ENCODE measurements around the gene TMEFF2.

TMEFF2 gene

DNA sequence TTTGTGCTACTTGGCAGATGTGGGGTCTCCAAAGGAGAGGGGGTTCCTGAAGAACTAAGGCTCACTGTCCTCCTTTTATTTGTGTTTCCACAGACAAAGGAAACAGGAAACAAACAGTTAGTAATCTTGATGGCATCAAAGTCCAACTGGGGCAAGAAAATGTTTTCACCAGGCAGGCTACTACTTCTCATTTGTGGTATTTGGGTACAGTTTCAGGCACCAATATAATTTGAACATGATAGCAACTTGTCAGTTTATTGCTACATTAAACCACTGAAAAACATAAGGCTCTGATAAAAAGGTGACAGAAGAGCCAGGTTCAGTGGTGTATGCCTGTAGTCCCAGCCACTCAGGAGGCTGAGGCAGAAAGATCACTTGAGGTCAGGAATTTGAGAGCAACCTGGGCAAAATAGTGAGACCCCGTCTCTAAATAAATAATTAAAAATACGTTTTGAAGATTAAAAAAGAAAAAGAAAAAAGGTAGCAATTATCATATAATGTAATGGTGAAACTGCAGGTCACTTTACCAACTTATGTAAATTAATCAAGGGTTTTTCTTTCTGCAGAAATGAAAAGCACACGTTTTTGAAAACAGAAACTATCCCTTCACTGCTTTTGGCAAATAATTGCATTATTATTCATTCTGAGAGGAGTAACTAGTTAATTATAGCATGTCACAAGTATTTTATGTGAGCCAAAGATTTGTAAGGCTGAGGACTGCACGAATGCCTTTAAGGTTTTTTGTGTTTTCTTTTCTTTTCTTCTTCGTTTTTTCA, 190.4 kb downstream of the TMEFF2 start:
- no CpG with 5 or more reads among the region's 5 CpGs for WGBS (ENCODE audit: insufficient coverage, insufficient read length)
- H3K9me3 ChIP-seq (ENCODE audit: control insufficient read depth, insufficient read depth, low read length): no peaks in the 10 kb centered on the region
- H3K36me3 ChIP-seq (ENCODE audit: control insufficient read depth, insufficient read depth, low read length): no peaks in the 10 kb centered on the region
- DNase-seq (ENCODE audit: low read depth, low spot score): no peak
- H3K27me3 ChIP-seq (ENCODE audit: control insufficient read depth, insufficient read depth, low read length): no peaks in the 10 kb centered on the region
- no peaks in the 10 kb centered on the region; the same call in 1 of the 2 replicates for H3K4me1 ChIP-seq (ENCODE audit: control insufficient read depth, insufficient read depth, low read length)
- H3K27ac ChIP-seq (ENCODE audit: low read length): no peak overlapping the region
- H3K4me3 ChIP-seq (ENCODE audit: low read length): no peak overlapping the region

DNA sequence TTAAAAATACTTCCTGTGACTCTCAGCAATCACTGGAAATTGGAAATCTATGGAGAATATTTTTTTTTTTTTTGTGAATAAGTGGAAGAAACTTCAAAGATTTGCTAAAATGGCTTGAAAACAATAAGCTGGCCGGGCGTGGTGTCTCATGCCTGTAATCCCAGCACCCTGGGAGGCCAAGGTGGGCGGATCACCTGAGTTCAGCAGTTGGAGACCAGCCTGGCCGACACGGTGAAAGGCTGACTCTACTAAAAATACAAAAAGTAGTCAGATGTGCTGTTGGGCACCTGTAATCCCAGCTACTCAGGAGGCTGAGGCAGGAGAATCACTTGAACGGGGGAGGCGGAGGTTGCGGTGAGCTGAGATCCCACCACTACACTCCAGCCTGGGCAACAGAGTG, 192.3 kb downstream of the TMEFF2 start:
- no peak overlapping the region for H3K27ac ChIP-seq (ENCODE audit: low read length)
- no peak for DNase-seq (ENCODE audit: low read depth, low spot score)
- no peaks in the 10 kb centered on the region for H3K36me3 ChIP-seq (ENCODE audit: control insufficient read depth, insufficient read depth, low read length)
- no peaks in the 10 kb centered on the region for H3K27me3 ChIP-seq (ENCODE audit: control insufficient read depth, insufficient read depth, low read length)
- no peaks in the 10 kb centered on the region for H3K9me3 ChIP-seq (ENCODE audit: control insufficient read depth, insufficient read depth, low read length)
- H3K4me3 ChIP-seq (ENCODE audit: low read length): no peak overlapping the region
- no CpG with 5 or more reads among the region's 8 CpGs for WGBS (ENCODE audit: insufficient coverage, insufficient read length)
- no peaks in the 10 kb centered on the region; the same call in 1 of the 2 replicates for H3K4me1 ChIP-seq (ENCODE audit: control insufficient read depth, insufficient read depth, low read length)

DNA sequence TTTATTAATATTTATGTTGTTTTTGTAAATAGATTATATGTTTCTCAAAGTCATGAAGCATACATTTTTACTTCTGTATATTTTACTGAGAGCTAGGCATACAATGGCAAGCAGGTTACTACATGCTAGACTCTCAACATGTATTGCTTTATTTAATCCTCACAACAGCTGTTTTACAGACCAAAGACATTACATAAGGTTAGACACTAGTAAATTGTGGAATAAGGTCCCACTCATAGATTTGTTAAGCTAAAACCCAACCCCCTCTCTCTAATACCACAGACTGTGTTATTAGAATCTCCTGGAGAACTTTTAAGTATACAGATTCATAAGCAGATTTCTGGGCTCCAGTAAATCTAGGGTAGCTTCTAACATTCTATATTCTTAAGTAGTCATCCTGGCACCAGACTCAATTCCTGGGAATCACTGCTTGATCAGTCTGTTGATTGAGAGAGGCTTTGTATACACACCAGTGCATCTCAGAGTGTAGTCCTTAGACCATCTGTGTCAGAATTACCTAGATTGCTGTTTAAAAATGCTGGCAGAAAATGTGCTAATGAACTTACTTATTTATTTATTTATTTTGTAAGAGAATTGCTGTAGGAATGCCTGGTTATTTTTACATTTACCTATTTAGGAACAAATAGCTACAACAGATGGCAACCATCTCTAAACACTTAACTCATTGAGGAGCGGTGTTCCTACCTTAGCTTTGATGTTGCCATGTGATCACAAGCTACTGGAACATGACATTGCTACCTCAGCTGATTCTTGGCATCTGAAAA, 194.3 kb downstream of the TMEFF2 start:
- H3K4me3 ChIP-seq (ENCODE audit: low read length): no peak overlapping the region
- no peak for DNase-seq (ENCODE audit: low read depth, low spot score)
- WGBS (ENCODE audit: insufficient coverage, insufficient read length): no CpG with 5 or more reads among the region's 1 CpG
- no peaks in the 10 kb centered on the region; the same call in 1 of the 2 replicates for H3K4me1 ChIP-seq (ENCODE audit: control insufficient read depth, insufficient read depth, low read length)
- H3K27me3 ChIP-seq (ENCODE audit: control insufficient read depth, insufficient read depth, low read length): no peaks in the 10 kb centered on the region
- no peaks in the 10 kb centered on the region for H3K9me3 ChIP-seq (ENCODE audit: control insufficient read depth, insufficient read depth, low read length)
- no peak overlapping the region for H3K27ac ChIP-seq (ENCODE audit: low read length)
- no peaks in the 10 kb centered on the region for H3K36me3 ChIP-seq (ENCODE audit: control insufficient read depth, insufficient read depth, low read length)

DNA sequence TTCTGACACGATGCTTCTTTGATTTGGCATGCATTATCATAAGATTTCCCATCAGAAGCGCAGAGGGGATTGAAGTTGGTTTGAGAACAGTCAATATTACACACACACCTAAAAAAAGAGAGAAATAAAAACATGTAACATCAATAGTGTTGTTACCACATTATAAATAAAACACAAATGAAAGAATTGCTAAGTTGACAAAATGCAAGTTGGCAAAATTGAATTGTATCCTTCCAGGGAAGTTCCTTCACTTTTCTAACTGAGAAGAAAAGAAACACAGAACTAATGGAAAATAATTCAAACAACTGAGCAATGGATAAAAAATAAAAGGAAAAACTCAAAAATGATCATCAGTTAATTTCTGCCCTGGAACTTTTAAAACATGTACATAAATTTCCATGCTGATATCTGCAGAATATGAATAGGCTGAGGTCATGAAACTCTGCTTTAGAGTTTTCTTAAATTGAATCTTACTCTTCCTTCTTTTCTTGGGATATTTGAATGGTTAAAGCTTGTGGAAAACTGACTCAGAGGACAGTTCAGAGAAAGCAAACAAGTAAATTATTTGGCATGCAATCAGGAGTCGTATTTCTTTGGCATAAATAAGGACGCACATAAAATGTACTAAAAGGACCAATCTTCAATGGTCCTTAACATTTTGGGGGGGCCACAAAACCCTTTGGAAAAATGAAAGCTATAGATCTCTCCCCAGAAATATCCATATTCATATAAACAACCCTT, 195.5 kb downstream of the TMEFF2 start:
- WGBS (ENCODE audit: insufficient coverage, insufficient read length): no CpG with 5 or more reads among the region's 4 CpGs
- Histone ChIP-seq H3K4me1 (ENCODE audit: control insufficient read depth, insufficient read depth, low read length) (no peaks in the 10 kb centered on the region), H3K27me3 (ENCODE audit: control insufficient read depth, insufficient read depth, low read length) (no peaks in the 10 kb centered on the region), H3K9me3 (ENCODE audit: control insufficient read depth, insufficient read depth, low read length) (no peaks in the 10 kb centered on the region), H3K36me3 (ENCODE audit: control insufficient read depth, insufficient read depth, low read length) (no peaks in the 10 kb centered on the region), H3K27ac (ENCODE audit: low read length) (no peak overlapping the region), H3K4me3 (ENCODE audit: low read length) (no peak overlapping the region)
- no peak for DNase-seq (ENCODE audit: low read depth, low spot score)

DNA sequence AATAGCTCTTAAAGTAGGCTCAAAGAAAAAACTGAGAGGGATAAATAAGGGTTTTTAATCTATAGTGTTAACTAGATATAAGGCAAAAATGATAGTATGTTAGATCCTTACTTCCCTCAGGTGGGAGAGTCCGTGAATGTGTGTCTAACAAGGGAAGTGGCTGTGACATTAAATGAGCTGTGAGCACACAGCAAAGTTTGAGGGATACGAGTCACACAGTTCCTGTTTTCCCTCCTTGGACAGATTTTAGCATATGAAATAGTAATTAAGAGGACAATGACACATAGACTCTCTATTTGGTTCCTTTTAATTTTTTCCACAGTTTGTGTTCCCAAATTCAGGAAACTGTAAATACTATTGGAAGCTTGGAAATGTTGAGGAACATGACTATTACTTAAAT, 199.4 kb downstream of the TMEFF2 start:
- WGBS (ENCODE audit: insufficient coverage, insufficient read length): no CpG with 5 or more reads among the region's 2 CpGs
- Histone ChIP-seq H3K9me3 (ENCODE audit: control insufficient read depth, insufficient read depth, low read length) (no peaks in the 10 kb centered on the region), H3K36me3 (ENCODE audit: control insufficient read depth, insufficient read depth, low read length) (no peaks in the 10 kb centered on the region), H3K27ac (ENCODE audit: low read length) (no peak overlapping the region), H3K4me3 (ENCODE audit: low read length) (no peak overlapping the region), H3K4me1 (ENCODE audit: control insufficient read depth, insufficient read depth, low read length) (no peaks in the 10 kb centered on the region), H3K27me3 (ENCODE audit: control insufficient read depth, insufficient read depth, low read length) (no peaks in the 10 kb centered on the region)
- no peak for DNase-seq (ENCODE audit: low read depth, low spot score)

DNA sequence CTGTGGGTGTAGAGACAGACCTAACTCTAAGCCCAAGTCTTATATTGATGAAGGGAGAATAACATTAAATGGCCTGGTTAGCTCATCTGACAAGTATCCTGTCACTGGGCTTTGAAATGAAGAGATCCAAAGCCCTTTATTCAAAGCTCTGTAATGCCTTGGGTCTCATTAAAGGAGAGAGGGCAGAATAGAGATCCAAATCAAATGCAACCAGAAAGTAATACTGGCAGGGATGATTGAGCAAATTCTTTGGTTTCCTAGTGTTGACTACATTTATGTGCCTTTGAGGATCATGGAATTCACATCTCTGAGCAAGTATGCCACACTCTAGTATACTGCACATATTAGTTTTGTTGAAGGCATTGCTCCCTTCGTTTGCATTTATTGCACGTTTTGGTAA, 200.0 kb downstream of the TMEFF2 start:
- DNase-seq (ENCODE audit: low read depth, low spot score): no peak
- H3K27me3 ChIP-seq (ENCODE audit: control insufficient read depth, insufficient read depth, low read length): no peaks in the 10 kb centered on the region
- H3K4me1 ChIP-seq (ENCODE audit: control insufficient read depth, insufficient read depth, low read length): no peaks in the 10 kb centered on the region
- no peaks in the 10 kb centered on the region for H3K9me3 ChIP-seq (ENCODE audit: control insufficient read depth, insufficient read depth, low read length)
- H3K36me3 ChIP-seq (ENCODE audit: control insufficient read depth, insufficient read depth, low read length): no peaks in the 10 kb centered on the region
- no peak overlapping the region for H3K27ac ChIP-seq (ENCODE audit: low read length)
- no peak overlapping the region for H3K4me3 ChIP-seq (ENCODE audit: low read length)
- no CpG with 5 or more reads among the region's 2 CpGs for WGBS (ENCODE audit: insufficient coverage, insufficient read length)

DNA sequence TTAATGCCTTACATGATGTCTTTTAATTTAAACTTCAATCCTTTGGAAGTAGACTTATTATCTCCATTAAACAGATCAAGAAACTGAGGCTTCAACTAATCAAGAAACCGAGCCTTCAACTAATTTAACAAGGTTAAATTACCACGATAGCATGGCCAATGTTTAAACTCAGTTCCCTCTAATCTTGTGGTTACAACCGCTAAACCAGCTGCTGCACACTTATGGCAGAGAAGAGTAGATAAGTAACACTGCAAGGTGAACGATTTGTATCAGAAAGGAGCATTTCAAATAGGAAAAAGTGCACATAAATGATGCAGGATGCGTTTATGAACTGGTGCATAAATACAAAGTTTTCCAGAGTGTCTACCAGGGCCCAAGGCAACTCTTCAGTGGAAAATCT, 203.3 kb downstream of the TMEFF2 start:
- WGBS (ENCODE audit: insufficient coverage, insufficient read length): no CpG with 5 or more reads among the region's 5 CpGs
- no peaks in the 10 kb centered on the region for H3K4me1 ChIP-seq (ENCODE audit: control insufficient read depth, insufficient read depth, low read length)
- H3K27ac ChIP-seq (ENCODE audit: low read length): no peak overlapping the region
- H3K36me3 ChIP-seq (ENCODE audit: control insufficient read depth, insufficient read depth, low read length): no peaks in the 10 kb centered on the region
- no peak overlapping the region for H3K4me3 ChIP-seq (ENCODE audit: low read length)
- no peak for DNase-seq (ENCODE audit: low read depth, low spot score)
- no peaks in the 10 kb centered on the region for H3K9me3 ChIP-seq (ENCODE audit: control insufficient read depth, insufficient read depth, low read length)
- H3K27me3 ChIP-seq (ENCODE audit: control insufficient read depth, insufficient read depth, low read length): no peaks in the 10 kb centered on the region

GRCh38 chr2:191985740-191986139, 209.0 kb downstream of the TMEFF2 start:
- Histone ChIP-seq H3K4me1 (ENCODE audit: control insufficient read depth, insufficient read depth, low read length) (no peaks in the 10 kb centered on the region), H3K9me3 (ENCODE audit: control insufficient read depth, insufficient read depth, low read length) (no peaks in the 10 kb centered on the region), H3K4me3 (ENCODE audit: low read length) (no peak overlapping the region), H3K27ac (ENCODE audit: low read length) (no peak overlapping the region), H3K36me3 (ENCODE audit: control insufficient read depth, insufficient read depth, low read length) (no peaks in the 10 kb centered on the region), H3K27me3 (ENCODE audit: control insufficient read depth, insufficient read depth, low read length) (no peaks in the 10 kb centered on the region)
- WGBS (ENCODE audit: insufficient coverage, insufficient read length): no CpG with 5 or more reads among the region's 2 CpGs
- DNase-seq (ENCODE audit: low read depth, low spot score): no peak

DNA sequence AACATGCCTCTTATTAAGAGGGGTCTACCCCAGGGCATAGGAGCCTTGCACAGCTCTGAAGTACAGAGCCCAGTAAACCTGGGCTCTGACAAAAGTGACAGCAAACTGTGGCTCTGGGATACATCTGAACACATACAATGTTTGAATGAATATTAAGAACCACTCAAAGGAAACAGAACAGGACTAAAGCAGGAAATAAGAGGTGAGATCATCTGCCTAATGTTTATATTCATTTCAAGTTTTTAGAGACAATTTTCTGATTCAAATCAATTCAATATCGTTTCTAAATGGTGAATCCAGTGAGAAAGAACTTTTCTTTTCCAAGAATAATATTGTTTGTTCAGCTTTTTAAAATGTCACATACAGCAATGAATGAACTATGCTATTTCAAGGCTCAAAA, 211.1 kb downstream of the TMEFF2 start:
- no peaks in the 10 kb centered on the region for H3K36me3 ChIP-seq (ENCODE audit: control insufficient read depth, insufficient read depth, low read length)
- no peaks in the 10 kb centered on the region for H3K9me3 ChIP-seq (ENCODE audit: control insufficient read depth, insufficient read depth, low read length)
- no peak for DNase-seq (ENCODE audit: low read depth, low spot score)
- no CpG with 5 or more reads among the region's 1 CpG for WGBS (ENCODE audit: insufficient coverage, insufficient read length)
- no peak overlapping the region for H3K27ac ChIP-seq (ENCODE audit: low read length)
- no peak overlapping the region for H3K4me3 ChIP-seq (ENCODE audit: low read length)
- no peaks in the 10 kb centered on the region for H3K4me1 ChIP-seq (ENCODE audit: control insufficient read depth, insufficient read depth, low read length)
- H3K27me3 ChIP-seq (ENCODE audit: control insufficient read depth, insufficient read depth, low read length): no peaks in the 10 kb centered on the region

DNA sequence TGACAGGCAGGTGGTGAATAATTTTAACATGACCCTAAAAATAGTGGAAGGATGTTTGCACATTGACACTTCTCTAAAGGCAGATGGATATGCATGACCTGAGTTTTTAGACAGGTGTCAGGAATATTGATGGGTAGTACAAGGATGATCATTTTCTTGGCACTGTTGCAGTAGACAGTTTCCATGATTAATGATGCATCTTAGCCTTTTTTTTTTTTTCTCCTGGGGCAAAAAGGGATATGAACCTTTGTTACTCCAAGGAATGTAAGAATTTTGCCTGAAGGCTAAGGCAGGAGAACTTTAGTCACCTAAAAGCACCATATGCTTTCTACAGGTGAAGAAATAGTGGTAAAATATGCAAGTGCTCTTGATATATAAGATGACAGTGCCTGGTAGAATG, 211.5 kb downstream of the TMEFF2 start:
- Histone ChIP-seq H3K36me3 (ENCODE audit: control insufficient read depth, insufficient read depth, low read length) (no peaks in the 10 kb centered on the region), H3K27ac (ENCODE audit: low read length) (no peak overlapping the region), H3K4me3 (ENCODE audit: low read length) (no peak overlapping the region), H3K4me1 (ENCODE audit: control insufficient read depth, insufficient read depth, low read length) (no peaks in the 10 kb centered on the region), H3K27me3 (ENCODE audit: control insufficient read depth, insufficient read depth, low read length) (no peaks in the 10 kb centered on the region), H3K9me3 (ENCODE audit: control insufficient read depth, insufficient read depth, low read length) (no peaks in the 10 kb centered on the region)
- DNase-seq (ENCODE audit: low read depth, low spot score): no peak

Measured in iPS DF 6.9 (cell line).